Endothelial cell of umbilical vein (primary cell): Measurements from ENCODE around the gene DDX49. TPM values are rescaled to one million over a fixed set of nuclear protein-coding genes. Genes with fewer than 3 reads are reported as not detected.

Experiments
- BruUV-seq: library from RNA; stranded (reverse); fragments of 400-500 nt; replicated peaks from 2 replicates; lab custom pipeline; 2021; lab: Mats Ljungman, UMichigan
- CTCF ChIA-PET: fragments of 300-600, 350-600 bp; sonication (Branson Sonifier 250); formaldehyde crosslinking; loops from one replicate; lab custom pipeline; 2021; ENCODE audit warnings: antibody characterized with exemption, inconsistent platforms; lab: Charles Lee
- POLR2A ChIA-PET: fragments of 300-600, 350-600 bp; sonication (Branson Sonifier 250); formaldehyde crosslinking; loops from one replicate; lab custom pipeline; 2021; ENCODE audit warnings: antibody characterized with exemption, inconsistent platforms; lab: Charles Lee
- DNase-seq: peaks from one replicate; pipeline ENCODE4 v3.0.0-alpha.2; 2011; ENCODE audit warnings: low read depth, low spot score
- FAIRE-seq: peaks from 2 replicates; lab custom pipeline; 2011; peaks lifted over from hg19 to GRCh38; lab: Jason Lieb, UNC
- H2AFZ ChIP-seq: 2 replicates; pipeline ENCODE4 v1.6.0; 2012; ENCODE audit warnings: low read depth, low read length, control low read depth, inconsistent platforms
- H3K27ac ChIP-seq: 2 replicates; pipeline ENCODE4 v1.5.1; 2011; ENCODE audit warnings: low read depth, mild to moderate bottlenecking, control low read depth, low read length, moderate library complexity; ENCODE audit not compliant: insufficient read depth
- H3K27me3 ChIP-seq, 2 experiments: 2 replicates each; pipeline versions ENCODE4 v1.6.0 to v1.6.1; 2011; ENCODE audit warnings: low read length in 2 of 2, mixed read lengths in 1 of 2; ENCODE audit not compliant: control insufficient read depth in 2 of 2, insufficient read depth in 2 of 2
- H3K36me3 ChIP-seq, 2 experiments: 2 replicates in 1 of 2; 3 replicates in 1 of 2; pipeline ENCODE4 v1.5.1; 2011; ENCODE audit warnings: low read length in 2 of 2, mild to moderate bottlenecking in 1 of 2, moderate library complexity in 1 of 2; ENCODE audit not compliant: control insufficient read depth in 2 of 2, insufficient read depth in 2 of 2; ENCODE audit errors: extremely low read depth in 1 of 2
- H3K4me1 ChIP-seq: 3 replicates; pipeline ENCODE4 v1.5.1; 2011; ENCODE audit warnings: mild to moderate bottlenecking, low read length; ENCODE audit not compliant: control insufficient read depth, insufficient read depth; ENCODE audit errors: extremely low read depth
- H3K4me2 ChIP-seq: 2 replicates; pipeline ENCODE4 v1.6.1; 2011; ENCODE audit warnings: low read length, control low read depth, mixed read lengths; ENCODE audit not compliant: insufficient read depth
- H3K4me3 ChIP-seq, 3 experiments: fragments of 200-600 bp in 1 of 3; sonication (generic), shearing (Covaris generic) in 1 of 3; replicated peaks in 1 of 3; 2 replicates each; pipeline ENCODE4 v1.5.1; 2011 to 2016; ENCODE audit warnings: control low read depth in 3 of 3, low read length in 3 of 3, mild to moderate bottlenecking in 2 of 3, inconsistent platforms in 1 of 3, low read depth in 1 of 3, moderate library complexity in 1 of 3; ENCODE audit not compliant: insufficient read depth in 1 of 3
- H3K79me2 ChIP-seq: 2 replicates; pipeline ENCODE4 v1.6.0; 2012; ENCODE audit warnings: low read length, inconsistent platforms; ENCODE audit not compliant: control insufficient read depth, insufficient read depth
- H3K9ac ChIP-seq: replicated peaks from 2 replicates; pipeline ENCODE3; 2011; ENCODE audit warnings: low read length, control low read depth; ENCODE audit not compliant: insufficient read depth; ENCODE audit errors: extremely low read depth
- H3K9me1 ChIP-seq: replicated peaks from 3 replicates; pipeline ENCODE4 v1.6.0; 2011; ENCODE audit warnings: mild to moderate bottlenecking, low read length; ENCODE audit not compliant: control insufficient read depth, insufficient read depth; ENCODE audit errors: extremely low read depth
- H3K9me3 ChIP-seq: replicated peaks from 2 replicates; pipeline ENCODE4 v1.5.1; 2012; ENCODE audit warnings: low read length, inconsistent platforms; ENCODE audit not compliant: control insufficient read depth, insufficient read depth
- H4K20me1 ChIP-seq: replicated peaks from 2 replicates; pipeline ENCODE3; 2011; ENCODE audit warnings: mild to moderate bottlenecking, low read length; ENCODE audit not compliant: control insufficient read depth, insufficient read depth; ENCODE audit errors: extremely low read depth
- EZH2 ChIP-seq: IDR thresholded peaks from 2 replicates; pipeline ENCODE4 v1.6.1; 2012; ENCODE audit warnings: borderline replicate concordance, low read depth, mild to moderate bottlenecking, moderate library complexity, low read length, inconsistent platforms; ENCODE audit not compliant: severe bottlenecking
- FOS ChIP-seq: IDR thresholded peaks from 2 replicates; pipeline ENCODE4 v1.6.1; 2011; ENCODE audit warnings: mild to moderate bottlenecking, low read length, moderate library complexity, borderline replicate concordance; ENCODE audit not compliant: insufficient read depth
- GATA2 ChIP-seq: IDR thresholded peaks from 2 replicates; pipeline ENCODE4 v1.7.0; 2011; ENCODE audit warnings: low read depth, mild to moderate bottlenecking, moderate library complexity, mixed read lengths, low read length; ENCODE audit not compliant: insufficient read length, insufficient read depth
- JUN ChIP-seq: IDR thresholded peaks from 2 replicates; pipeline ENCODE4 v1.6.1; 2011; ENCODE audit warnings: borderline replicate concordance, low read depth; ENCODE audit not compliant: insufficient read length, insufficient read depth
- MAX ChIP-seq: IDR thresholded peaks from 2 replicates; pipeline ENCODE4 v1.6.1; 2011; ENCODE audit not compliant: insufficient read depth, insufficient read length
- MYC ChIP-seq: IDR thresholded peaks from one replicate; pipeline ENCODE4 v1.6.1; 2011; ENCODE audit warnings: mild to moderate bottlenecking, low read depth, low read length
- POLR2A ChIP-seq: IDR thresholded peaks from 2 replicates; pipeline ENCODE4 v1.6.1; 2012; ENCODE audit warnings: low read depth, mild to moderate bottlenecking, control low read depth, low read length
- POLR2AphosphoS5 ChIP-seq: IDR thresholded peaks from 2 replicates; pipeline ENCODE4 v1.6.1; 2012; ENCODE audit warnings: low read depth, mild to moderate bottlenecking, control low read depth, low read length, moderate library complexity; ENCODE audit not compliant: insufficient read depth
- dilution Hi-C: fragments of 300-500 bp; cut with MboI; formaldehyde crosslinking; loops from one replicate; pipeline ENCODE4 v1.15.0; 2019; ENCODE audit warnings: low sequenced_read_pairs; ENCODE audit not compliant: extremely low pct_ligation_motif_present
- intact Hi-C: fragments of 100-400 bp; cut with micrococcal nuclease; formaldehyde crosslinking; loops from one replicate; pipeline ENCODE4 v1.10.0; 2022
- polyA plus RNA-seq, 4 experiments: library from polyadenylated mRNA; depleted of rRNA in 3 of 4; stranded (reverse) in 3 of 4; unstranded in 1 of 4; fragments of >200 nt; gene quantifications; 2 replicates each; pipeline versions ENCODE4 v1.2.1 to v1.2.3, GENCODE V29; 2011 to 2012; ENCODE audit warnings: missing spikeins in 1 of 4
- total RNA-seq: library from RNA; stranded (reverse); gene quantifications from 2 replicates; pipeline ENCODE4 v1.2.3, GENCODE V29; 2021
- TF ChIP-seq, protein P1 (sequence below), 2 donors: IDR thresholded peaks; 1 replicate in 1 of 2; 2 replicates in 1 of 2; pipeline ENCODE4 v1.5.1; 2011; ENCODE audit warnings: low read length in 2 of 2, mild to moderate bottlenecking in 2 of 2, moderate library complexity in 2 of 2, control low read depth in 1 of 2, inconsistent platforms in 1 of 2, low read depth in 1 of 2; ENCODE audit not compliant: insufficient read depth in 1 of 2; ENCODE audit errors: extremely low read depth in 1 of 2

DDX49 gene
- total and polyA plus RNA-seq, 2 donors (not counting 3 experiments of a cell fraction or from before 2014, with no cell fraction given), result 51.9 to 60.1 TPM

- Histone ChIP-seq H3K9me1 (no peaks in the 10 kb centered on the region), H3K36me3 (no peaks in the 10 kb centered on the region), H3K4me2 (no peak overlapping the region), H3K27ac (no peak overlapping the region), H3K4me1 (no peaks in the 10 kb centered on the region), H3K27me3 (no peaks in the 10 kb centered on the region), H4K20me1 (no peaks in the 10 kb centered on the region), H2AFZ (no peak overlapping the region), H3K79me2 (no peaks in the 10 kb centered on the region), H3K4me3 (no peak overlapping the region), H3K9me3 (no peaks in the 10 kb centered on the region), H3K9ac (no peak overlapping the region)
- no peak for FAIRE-seq
- intact Hi-C loops, result no loop called here
- no peak for DNase-seq
- no peak for TF ChIP-seq JUN
- no peak for TF ChIP-seq MYC
- no peak for TF ChIP-seq MAX
- TF ChIP-seq POLR2A, result no peak
- TF ChIP-seq POLR2AphosphoS5, result no peak
- TF ChIP-seq, protein P1, sequence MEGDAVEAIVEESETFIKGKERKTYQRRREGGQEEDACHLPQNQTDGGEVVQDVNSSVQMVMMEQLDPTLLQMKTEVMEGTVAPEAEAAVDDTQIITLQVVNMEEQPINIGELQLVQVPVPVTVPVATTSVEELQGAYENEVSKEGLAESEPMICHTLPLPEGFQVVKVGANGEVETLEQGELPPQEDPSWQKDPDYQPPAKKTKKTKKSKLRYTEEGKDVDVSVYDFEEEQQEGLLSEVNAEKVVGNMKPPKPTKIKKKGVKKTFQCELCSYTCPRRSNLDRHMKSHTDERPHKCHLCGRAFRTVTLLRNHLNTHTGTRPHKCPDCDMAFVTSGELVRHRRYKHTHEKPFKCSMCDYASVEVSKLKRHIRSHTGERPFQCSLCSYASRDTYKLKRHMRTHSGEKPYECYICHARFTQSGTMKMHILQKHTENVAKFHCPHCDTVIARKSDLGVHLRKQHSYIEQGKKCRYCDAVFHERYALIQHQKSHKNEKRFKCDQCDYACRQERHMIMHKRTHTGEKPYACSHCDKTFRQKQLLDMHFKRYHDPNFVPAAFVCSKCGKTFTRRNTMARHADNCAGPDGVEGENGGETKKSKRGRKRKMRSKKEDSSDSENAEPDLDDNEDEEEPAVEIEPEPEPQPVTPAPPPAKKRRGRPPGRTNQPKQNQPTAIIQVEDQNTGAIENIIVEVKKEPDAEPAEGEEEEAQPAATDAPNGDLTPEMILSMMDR (IDR thresholded peaks at IDR 0.05; ENCODE audit: extremely low read depth in 1 of 2, insufficient read depth in 1 of 2, low read depth in 1 of 2, low read length in 2 of 2), result no peak
- no peak for TF ChIP-seq EZH2
- TF ChIP-seq FOS, result no peak
- no peak for TF ChIP-seq GATA2
- no TSS peak for BruUV-seq
- POLR2A ChIA-PET, result no interaction called here
- CTCF ChIA-PET, result interaction anchor here (0.8 to 0.9 kb wide), 3 partner anchors 10 to 25 kb away, joined by 3 read pairs; no protein-coding TSS in a partner anchor
- dilution Hi-C loops, result no loop called here
Measured at GRCh38 chr19:18961767-18962620, 42.5 kb downstream of the DDX49 start.
